GM19467 (cell line): ENCODE results near the gene FBXL5.

ENCODE experiments used
- ATAC-seq: cut with Tn5 transposase; IDR thresholded peaks from one replicate; pipeline ENCODE4 v1.9.1; 2021; ENCODE audit warnings: mild to moderate bottlenecking, moderate library complexity; ENCODE audit not compliant: unreplicated experiment

Gene FBXL5

DNA sequence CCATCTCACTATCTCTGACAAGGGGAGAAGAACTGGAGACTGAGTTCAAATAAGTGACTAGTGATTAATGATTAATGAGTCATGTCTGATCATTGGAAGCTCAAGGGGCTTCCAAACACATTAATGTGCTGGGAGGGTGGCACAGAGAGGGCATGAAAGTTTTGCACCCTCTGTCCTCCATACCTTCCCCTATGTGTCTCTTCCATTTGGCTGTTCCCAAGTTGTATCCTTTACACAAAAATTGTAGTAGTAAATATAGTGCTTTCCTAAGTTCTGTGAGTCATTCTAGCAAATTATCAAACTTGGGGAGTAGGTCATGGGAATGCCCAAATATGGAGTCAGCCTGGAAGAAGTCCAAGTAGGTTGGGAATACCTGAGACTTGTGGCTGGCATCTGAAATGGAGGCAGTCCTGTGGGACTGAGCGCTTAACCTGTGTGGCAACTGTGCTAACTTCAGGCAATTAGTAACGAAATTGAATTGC, 22.4 kb upstream of the FBXL5 start:
- no peak for ATAC-seq

DNA sequence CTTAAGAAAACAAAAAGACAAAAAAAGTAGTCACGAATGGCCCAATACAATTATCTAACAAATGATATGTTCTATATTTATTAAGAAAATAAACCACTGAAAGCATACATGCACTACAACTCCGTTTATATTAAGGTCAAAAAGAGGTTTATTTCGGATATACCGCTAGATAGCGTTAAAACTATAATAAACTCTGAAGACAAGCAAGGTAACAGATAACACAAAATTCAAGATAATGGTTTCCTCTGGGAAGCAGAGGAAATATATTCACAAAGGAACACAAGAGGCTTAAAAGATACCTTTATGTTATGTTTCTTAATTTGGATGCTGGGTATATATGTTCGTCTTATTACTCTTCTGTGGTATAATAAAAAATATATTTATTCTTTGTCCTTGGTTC, 21.7 kb upstream of the FBXL5 start:
- no peak for ATAC-seq

DNA sequence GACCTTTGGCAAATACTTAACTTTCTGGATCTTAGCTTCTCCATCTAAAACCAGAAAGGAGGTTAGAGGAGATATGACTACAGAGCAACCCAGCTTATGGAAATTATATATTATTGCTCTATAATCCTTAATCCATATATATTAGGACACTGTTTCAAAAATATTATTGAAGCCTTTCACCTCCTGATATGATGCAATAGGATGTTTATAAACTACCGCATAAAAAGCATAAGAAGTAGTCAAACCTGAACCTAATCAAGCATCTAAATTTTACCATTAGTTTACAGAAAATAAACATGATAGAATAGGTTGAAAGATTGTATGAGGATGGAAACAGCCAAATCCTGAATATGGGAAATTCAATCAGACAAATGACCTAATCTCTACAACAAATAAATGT, 20.9 kb upstream of the FBXL5 start:
- ATAC-seq, result no peak

DNA sequence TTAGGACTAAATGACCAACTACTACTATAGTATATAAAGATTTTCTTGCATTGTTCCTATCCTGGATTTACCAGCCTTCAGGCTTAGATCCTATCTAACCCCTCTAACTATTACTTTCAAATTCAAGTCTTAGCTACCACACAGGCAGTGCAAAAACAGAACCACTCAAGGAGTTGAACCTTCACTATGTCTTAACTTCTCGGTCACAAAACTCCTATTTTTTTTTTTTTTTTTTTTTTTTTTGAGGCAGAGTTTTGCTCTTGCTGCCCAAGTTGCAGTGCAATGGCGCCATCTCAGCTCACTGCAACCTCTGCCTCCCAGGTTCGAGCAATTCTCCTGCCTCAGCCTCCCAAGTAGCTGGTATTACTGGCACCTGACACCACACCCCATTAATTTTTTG, 20.2 kb upstream of the FBXL5 start:
- no peak for ATAC-seq

DNA sequence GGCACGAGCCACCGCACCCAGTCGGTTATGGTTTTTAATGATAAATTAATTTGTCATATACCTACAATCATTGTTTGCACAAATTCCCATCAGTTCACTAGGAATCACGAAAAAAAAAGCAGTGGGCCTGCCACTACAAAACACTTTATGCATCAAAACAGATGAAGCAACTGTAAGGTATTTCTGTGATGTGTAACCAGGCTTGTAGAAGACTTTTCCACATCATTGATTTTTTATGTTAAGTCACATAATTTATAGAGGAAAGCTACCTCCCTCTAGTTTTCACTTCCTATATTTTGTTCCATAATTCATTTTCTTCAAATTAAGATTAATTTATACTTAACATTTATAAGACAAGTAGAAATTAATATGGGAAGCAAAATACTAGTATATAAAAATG, 19.8 kb upstream of the FBXL5 start:
- no peak for ATAC-seq

DNA sequence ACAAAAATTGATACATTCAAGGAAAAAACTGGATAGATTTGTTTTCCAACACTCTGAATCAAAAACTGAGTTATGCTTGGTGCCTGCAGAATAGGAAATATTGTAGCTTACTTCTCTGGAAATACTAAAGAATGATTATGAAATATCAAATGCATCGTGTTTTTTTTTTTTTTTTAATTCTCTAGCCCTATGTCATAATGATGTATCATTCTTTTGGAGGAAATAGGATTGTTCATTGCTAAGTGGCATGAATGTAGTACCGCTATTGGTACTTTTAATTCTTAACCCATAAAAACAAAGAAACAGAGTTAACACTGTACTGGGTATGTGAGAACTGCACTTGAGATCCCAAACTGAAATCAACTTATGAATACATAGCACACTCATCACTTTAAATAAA, 18.9 kb upstream of the FBXL5 start:
- ATAC-seq, result no peak

DNA sequence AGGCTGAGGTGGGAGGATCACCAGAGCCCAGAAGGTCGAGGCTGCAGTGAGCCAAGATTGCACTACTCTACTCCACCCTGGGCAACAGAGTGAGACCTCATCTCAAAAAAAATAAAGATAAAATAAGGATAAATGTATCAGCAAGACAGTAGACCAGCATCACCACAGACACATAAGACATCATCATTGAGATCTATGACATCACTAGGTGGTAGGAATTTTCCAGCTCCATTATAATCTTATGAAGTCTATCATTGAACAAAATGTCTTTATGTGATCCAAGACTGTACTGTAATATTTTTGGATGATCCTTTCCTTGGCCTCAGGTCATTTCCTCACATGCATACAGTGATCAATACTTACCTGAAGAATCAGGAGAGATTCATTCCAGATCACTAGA, 18.2 kb upstream of the FBXL5 start:
- no peak for ATAC-seq

DNA sequence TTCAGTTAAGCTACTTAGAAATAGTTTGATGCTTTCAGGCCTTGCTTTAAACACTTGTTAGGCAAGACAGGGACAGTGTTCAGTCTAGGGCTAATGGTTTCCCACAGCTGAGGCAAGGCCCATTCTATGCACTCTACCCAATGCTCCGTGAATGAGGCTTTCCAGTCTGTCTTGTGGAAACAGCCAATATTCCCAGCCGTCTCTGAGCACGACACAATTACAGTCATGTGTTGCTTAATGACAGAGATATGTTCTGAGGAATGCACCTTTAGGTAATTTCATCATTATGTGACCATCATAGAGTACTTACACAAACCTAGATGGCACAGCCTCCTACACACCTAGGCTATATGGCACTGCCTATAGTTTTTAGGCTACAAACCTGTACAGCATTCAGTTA, 16.9 kb upstream of the FBXL5 start:
- ATAC-seq, result no peak

DNA sequence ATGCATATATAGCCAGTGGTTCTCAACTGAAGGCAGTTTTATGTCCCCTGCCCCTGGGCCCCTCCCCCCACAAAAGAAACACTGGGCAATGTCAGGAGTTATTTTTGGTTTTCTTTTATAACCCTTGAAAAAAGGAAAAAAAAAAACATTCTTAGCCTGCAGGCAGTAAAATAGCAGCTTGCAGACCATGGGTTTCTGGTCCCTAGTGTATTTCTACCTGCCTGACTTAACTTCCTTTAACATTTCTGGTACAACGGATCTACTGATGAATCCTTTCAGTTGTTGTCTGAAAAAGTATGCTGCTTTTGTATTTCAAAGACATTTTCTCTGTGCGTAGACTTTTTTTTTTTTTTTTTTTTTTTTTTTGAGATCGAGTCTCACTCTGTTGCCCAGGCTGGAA, 15.4 kb upstream of the FBXL5 start:
- no peak for ATAC-seq

DNA sequence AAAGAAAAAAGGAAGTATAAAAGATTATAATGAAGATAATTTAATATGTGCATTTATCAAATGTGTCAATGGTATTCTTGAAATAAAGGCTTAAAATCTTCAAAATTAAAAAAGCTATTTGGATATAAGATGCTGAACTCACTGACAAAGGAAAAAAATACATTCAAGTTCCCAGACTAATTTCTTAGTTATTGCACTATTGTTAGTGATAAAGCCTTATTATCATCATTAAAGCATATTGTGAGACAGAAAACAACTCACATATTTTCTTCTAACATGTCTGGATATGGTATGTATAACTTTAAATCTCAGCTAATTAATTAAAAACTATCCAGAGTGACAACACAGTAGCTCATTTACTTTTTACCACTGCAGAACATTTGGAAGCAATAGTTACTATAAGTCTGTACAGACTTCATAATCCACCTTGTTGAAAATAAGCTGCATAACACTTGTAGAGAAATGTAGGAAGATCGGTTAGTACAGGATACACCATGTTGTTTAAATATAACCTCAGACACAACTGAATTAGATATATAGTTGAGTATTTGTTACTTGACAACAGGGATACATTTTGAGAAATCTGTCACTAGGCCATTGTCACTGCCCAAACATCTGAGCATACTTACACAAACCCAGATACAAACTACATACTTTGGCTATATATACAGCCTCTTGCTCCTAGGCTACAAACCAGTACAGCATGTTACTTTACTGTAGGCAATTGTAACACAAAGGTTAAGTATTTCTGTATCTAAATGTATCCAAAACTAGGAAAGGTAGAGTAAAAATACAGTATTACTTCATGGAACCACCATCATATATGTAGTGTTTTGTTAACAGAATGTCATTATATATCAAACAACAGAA, 13.6 kb upstream of the FBXL5 start:
- no peak for ATAC-seq

DNA sequence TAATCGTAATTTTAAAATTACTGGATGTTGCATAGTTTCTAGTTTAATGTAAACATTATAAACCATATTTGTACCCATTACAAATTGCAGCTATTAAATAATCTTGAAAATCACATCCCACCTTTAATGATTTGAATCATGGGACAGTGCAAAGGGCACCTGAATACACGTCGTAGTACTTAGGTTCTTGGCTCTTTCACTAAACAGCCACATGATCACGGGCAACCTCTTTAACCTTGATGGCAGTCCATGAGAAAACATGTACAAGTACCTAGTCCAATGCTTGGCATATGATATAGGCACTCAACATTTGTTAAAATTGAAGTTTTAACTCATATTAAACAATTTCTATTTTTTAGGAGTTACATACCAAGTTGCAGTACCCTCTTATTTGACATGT, 11.8 kb upstream of the FBXL5 start:
- ATAC-seq, result no peak

DNA sequence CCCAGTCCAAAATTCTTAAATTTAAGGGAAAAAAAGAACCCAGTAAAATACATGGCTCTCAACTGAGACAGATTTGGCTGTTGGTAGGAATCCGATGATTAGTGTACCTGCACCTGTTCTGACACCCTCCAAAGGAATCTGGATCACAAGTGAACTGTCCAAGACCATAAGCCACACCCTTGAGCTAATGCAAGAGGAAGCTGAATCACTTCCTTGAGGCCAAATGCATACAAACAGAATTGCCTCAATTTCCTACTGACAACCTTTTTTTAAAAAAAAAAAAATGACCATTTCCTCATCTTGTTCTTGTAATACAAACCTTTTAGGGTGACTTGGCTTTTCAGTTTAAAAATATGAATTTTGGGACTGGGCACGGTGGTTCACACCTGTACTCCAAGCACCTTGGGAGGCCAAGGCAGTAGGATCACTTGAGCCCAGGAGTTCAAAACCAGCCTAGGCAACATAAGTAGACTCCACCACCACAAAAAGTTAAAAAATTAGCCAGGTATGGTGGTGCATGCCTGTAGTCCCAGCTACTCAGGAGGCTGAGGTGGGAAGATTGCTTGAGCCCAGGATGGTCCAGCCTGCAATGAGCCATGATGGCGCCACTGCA, 10.7 kb upstream of the FBXL5 start:
- no peak for ATAC-seq

DNA sequence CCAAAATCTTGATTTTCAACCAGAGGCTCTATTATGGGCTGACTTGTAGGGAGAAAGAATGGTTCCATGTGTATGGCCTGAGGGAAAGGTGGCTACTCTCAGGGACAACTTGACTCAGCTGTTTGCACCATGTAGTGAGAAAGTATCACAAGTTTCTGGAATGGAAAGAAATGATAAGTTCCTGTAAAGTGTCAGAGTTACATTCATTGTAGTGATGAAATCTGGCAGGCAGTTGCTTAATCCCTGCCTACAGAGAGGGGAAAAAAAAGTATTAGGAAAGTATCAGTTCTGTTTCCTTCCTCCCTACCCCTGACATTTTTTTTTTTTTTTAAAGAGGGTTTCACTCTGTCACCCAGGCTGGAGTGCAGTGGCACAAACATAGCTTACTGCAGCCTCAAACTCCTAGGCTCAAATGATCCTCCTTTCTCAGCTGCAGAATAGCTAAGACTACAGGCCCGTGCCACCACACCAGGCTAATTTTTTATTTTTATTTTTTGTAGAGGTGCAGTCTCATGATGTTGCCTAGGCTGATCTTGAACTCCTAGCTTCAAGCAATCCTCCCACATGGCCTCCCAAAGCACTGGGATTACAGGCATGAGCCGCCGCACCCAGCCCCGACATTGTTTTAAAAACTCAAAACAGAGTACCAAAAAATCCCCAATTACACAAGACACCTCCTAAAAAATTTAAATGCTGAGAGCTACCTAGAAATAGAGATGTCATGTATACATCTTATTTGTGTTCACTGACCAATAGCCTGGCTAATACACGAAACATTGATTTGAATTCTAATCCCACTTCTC, 4.8 kb upstream of the FBXL5 start:
- no peak for ATAC-seq

DNA sequence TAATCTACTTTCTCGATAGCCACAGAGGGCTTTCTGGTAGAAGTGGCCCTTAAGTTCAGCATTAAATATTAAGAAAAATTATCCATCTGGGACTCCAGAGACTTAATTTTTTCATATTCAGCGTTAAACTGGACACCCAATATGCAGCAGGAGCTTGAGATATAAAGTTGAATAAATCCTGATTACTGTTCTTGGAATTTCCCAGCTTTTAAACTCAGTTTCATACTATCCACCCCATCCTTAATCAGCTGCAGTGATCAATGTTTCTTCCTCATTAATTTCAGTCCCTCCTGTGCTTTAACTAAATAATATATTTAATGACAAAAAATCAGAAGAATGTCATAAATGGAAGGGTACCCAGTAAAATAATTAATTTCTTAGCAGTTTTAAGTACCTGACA, 3.6 kb upstream of the FBXL5 start:
- no peak for ATAC-seq

DNA sequence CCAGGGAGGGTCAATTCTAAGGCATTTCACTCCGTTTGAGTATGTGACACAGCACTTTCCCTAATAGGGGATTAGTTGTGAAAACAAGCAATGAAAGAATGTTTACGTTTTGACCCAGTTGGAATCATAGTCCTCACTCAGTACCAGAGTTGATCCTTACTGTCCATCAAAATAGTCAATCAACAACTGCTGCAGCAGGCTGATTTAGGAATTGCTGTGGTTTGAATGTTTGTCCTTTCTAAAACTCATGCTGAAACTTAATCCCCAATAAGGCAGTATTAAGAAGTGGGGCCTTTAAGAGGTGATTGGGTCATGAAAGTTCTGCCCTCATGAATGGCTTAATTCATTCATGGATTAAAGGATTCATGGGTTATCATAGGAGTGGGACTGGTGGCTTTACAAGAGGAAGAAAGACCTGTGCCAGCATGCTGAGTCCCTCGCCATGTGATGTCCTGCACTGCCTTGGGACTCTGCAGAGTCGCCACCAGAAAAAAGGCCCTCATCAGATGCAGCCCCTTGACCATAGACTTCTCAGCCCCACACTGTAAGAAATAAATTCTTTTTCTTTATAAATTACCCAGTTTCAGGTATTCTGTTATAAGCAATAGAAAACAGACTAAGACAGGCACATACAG, 3.1 kb upstream of the FBXL5 start:
- no peak for ATAC-seq

DNA sequence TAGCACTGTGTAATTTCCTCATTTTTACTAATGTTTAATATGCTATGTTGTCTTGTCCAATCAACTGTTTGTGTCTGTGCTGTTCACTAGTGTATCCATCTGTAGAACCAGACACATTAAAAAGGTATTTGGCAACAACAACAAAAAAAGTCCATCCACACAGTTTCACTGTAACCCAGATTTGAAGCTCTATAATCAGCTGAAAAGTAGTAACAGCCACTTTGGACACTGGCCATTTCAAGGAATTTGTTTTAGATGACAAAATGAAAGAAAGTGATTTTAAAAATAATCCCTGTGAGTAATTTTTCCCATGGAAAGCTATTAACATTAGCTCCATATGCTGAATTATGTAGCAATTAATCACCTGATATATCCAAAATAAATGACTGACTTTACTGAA, 2.2 kb upstream of the FBXL5 start:
- ATAC-seq, result no peak

DNA sequence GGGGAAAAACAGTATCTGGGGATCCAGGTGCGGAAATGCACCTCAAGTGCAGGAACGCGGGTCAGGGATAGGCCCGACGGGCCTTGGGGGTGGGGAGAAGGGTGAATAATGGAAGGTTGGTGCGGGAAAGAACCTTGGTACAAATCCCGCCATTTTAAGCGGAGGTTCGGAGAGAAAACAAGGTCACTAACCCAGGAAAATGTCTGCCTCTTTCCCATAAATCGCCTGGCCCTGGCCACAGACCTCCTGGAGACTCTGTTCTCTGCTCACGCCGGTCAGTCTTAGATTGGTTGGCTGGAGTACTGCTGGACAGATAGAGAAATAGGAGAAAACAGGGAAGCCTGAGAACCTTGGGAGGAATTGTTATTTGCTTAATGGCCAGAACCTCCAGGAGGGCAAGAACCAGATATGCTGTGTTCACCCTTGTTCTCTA, 897 bp upstream of the FBXL5 start:
- ATAC-seq, result no peak

DNA sequence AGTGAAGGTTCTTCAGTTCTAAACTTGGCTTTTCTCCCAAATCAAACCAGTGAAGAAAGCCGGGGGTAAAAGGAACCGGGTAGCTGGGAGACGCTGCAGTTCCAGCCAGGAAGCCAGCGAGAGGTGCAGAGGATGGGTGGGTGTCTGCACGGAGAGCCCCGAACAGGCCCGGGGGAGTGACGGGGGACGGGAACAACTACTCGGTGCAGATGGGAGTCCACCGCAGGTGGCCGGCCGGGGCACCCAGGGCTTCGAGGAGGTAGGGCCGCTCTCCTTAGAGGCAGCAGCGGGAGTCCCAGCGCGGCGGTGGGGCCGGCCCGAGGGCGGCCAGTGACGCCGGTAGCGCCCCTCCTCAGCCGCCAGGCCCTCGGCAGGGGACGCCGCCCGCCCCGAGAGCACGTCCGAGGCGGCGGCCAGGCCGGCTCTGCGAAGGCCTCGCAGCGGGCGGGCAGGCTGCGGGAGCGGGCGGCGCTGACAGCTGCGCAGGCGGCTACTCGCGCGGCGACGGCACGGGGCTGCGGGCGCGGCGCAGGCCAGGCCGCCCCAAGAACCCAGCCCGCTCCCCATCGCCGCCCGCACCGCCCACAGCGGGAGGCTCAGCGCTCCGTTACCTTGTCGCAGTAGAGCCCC, 449 bp downstream of the FBXL5 start:
- peak; percentile 46 for ATAC-seq

DNA sequence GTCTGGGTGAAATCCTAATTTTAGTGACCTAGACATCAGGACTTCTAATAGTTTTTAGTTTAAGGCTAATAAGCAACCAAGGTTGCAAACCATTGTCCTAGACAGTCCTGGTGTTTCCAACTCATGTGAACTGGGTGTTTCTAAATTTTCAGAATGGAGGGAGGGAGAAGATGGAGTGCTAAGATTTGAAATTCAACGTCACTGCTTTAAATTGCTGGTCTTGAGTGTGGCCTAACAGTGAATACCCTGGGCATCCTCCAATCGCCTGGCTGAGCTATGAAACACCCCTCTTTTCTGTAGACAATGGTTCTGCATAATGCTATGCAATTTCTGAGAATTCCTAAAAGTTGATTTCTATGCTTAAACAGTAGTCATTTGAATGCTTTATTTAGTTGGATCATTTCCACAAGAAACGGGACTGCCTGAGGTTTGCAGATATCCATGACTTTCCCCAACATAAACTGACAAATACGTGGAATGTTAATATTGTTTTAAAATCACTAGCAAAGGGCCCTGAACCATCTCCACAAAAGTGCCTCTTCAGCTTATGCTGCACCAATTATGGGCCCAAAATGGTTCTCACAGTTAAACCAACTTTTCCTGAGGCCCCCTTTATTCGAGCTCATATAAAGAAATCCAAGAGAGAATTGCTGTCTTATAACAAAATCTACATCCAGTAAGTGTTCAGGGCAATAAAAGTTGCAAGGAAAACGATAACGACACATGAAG, 1.1 kb downstream of the FBXL5 start:
- ATAC-seq, result no peak

DNA sequence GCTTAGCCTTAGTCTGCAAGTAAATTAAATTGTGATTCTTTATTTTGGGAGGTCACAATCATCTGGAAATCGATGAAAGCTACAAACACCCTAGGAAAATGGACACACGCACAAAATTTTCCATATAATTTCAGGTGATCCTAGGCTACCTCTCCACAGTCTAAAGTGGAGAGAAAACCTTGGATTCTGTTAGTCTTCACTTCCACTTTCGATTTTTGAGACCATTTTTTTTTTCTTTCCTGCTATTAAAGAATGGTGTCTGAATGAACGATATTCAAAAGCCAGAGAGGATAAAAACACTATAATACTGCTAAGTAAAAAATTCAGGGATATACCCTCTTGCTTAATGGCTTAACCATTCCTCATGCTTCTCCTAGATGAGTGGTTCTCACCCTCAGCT, 1.7 kb downstream of the FBXL5 start:
- no peak for ATAC-seq
